ENCODE measurements around the gene CTNNA3. TPM values are rescaled to one million over a fixed set of nuclear protein-coding genes. Genes with fewer than 3 reads are reported as not detected.

The CTNNA3 gene
- total RNA-seq, 2 donors from 2014 or later = under 0.01 to 0.33 TPM

GRCh38 chr10:67666416-67667034, 29.5 kb downstream of the CTNNA3 start:
- peak; percentile 35 for ATAC-seq
- Histone ChIP-seq H3K27me3 (no peaks in the 10 kb centered on the region), H3K9me3 (no peaks in the 10 kb centered on the region), H3K4me3 (no peak overlapping the region), H3K4me1 (no peaks in the 10 kb centered on the region), H3K36me3 (replicated peaks in 1 of 2; ENCODE audit: insufficient read depth in 1 of 2, low read depth in 2 of 2) (no peaks in the 10 kb centered on the region), H3K27ac (no peak overlapping the region)
- intact Hi-C loops (cut with DNase I) = no loop called here
- DNase-seq = no peak
- TF ChIP-seq POLR2A (IDR thresholded peaks at IDR 0.05) = no peak
- TF ChIP-seq, protein P1, sequence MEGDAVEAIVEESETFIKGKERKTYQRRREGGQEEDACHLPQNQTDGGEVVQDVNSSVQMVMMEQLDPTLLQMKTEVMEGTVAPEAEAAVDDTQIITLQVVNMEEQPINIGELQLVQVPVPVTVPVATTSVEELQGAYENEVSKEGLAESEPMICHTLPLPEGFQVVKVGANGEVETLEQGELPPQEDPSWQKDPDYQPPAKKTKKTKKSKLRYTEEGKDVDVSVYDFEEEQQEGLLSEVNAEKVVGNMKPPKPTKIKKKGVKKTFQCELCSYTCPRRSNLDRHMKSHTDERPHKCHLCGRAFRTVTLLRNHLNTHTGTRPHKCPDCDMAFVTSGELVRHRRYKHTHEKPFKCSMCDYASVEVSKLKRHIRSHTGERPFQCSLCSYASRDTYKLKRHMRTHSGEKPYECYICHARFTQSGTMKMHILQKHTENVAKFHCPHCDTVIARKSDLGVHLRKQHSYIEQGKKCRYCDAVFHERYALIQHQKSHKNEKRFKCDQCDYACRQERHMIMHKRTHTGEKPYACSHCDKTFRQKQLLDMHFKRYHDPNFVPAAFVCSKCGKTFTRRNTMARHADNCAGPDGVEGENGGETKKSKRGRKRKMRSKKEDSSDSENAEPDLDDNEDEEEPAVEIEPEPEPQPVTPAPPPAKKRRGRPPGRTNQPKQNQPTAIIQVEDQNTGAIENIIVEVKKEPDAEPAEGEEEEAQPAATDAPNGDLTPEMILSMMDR (IDR thresholded peaks at IDR 0.05) = peak in 6 of 7 experiments; percentile 22 to 58 (median 51)
- WGBS, 2 donors = 55 to 64% methylated on average over 1 of the region's 1 CpG

- Histone ChIP-seq H3K27ac (no peak overlapping the region), H3K36me3 (replicated peaks in 1 of 2; ENCODE audit: insufficient read depth in 1 of 2, low read depth in 2 of 2) (no peaks in the 10 kb centered on the region), H3K4me3 (no peak overlapping the region), H3K9me3 (no peaks in the 10 kb centered on the region), H3K27me3 (no peaks in the 10 kb centered on the region), H3K4me1 (no peaks in the 10 kb centered on the region)
- no peak for ATAC-seq
- no peak for DNase-seq
- TF ChIP-seq, protein P1 (IDR thresholded peaks at IDR 0.05) = no peak
- no peak for TF ChIP-seq POLR2A (IDR thresholded peaks at IDR 0.05)
- intact Hi-C loops (cut with DNase I) = no loop called here
These were observed 30.5 kb downstream of the CTNNA3 start for GRCh38 chr10:67665491-67665890.

DNA sequence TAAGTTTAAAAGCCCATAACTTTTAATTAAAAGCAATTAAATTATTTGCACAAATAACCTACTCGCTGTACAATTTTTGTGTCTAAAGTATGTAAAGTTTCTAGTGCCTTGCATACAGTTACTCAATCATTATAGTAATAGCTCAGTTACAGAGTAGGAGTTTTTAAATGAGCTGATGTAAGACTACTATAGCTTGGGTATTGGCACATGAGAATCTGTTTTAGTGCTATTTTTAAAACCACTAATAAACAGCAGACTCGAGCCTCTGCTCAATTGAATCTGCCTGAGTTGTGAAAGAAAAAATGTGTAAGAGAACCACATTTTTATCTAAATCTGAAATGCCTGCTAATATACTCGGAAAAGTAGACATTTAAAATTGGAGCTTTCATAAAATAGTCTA, 31.1 kb downstream of the CTNNA3 start:
- intact Hi-C loops (cut with DNase I) = no loop called here
- no peak overlapping the region for H3K4me3 ChIP-seq
- 50 to 62% methylated on average over 3 of the region's 3 CpGs for WGBS, 2 donors
- no peak for ATAC-seq
- no peaks in the 10 kb centered on the region for H3K9me3 ChIP-seq
- H3K27ac ChIP-seq = no peak overlapping the region
- H3K27me3 ChIP-seq = no peaks in the 10 kb centered on the region
- TF ChIP-seq, protein P1 (IDR thresholded peaks at IDR 0.05) = no peak
- no peak for TF ChIP-seq POLR2A (IDR thresholded peaks at IDR 0.05)
- no peaks in the 10 kb centered on the region for H3K4me1 ChIP-seq
- no peak for DNase-seq
- H3K36me3 ChIP-seq (replicated peaks in 1 of 2; ENCODE audit: insufficient read depth in 1 of 2, low read depth in 2 of 2) = no peaks in the 10 kb centered on the region

- no peaks in the 10 kb centered on the region for H3K9me3 ChIP-seq
- H3K27me3 ChIP-seq = no peaks in the 10 kb centered on the region
- no peaks in the 10 kb centered on the region for H3K4me1 ChIP-seq
- 65 to 67% methylated on average over 13 of the region's 13 CpGs for WGBS, 2 donors
- H3K4me3 ChIP-seq = no peak overlapping the region
- H3K36me3 ChIP-seq (replicated peaks in 1 of 2; ENCODE audit: insufficient read depth in 1 of 2, low read depth in 2 of 2) = no peaks in the 10 kb centered on the region
- intact Hi-C loops (cut with DNase I) = no loop called here
- DNase-seq = no peak
- ATAC-seq = no peak
- TF ChIP-seq, protein P1 (IDR thresholded peaks at IDR 0.05) = no peak
- no peak for TF ChIP-seq POLR2A (IDR thresholded peaks at IDR 0.05)
- no peak overlapping the region for H3K27ac ChIP-seq
These were observed 32.4 kb downstream of the CTNNA3 start for GRCh38 chr10:67663449-67664087.

- no peaks in the 10 kb centered on the region for H3K4me1 ChIP-seq
- H3K27me3 ChIP-seq = no peaks in the 10 kb centered on the region
- no peak overlapping the region for H3K27ac ChIP-seq
- H3K36me3 ChIP-seq (replicated peaks in 1 of 2; ENCODE audit: insufficient read depth in 1 of 2, low read depth in 2 of 2) = no peaks in the 10 kb centered on the region
- H3K9me3 ChIP-seq = no peaks in the 10 kb centered on the region
- H3K4me3 ChIP-seq = no peak overlapping the region
- intact Hi-C loops (cut with DNase I) = no loop called here
- DNase-seq = no peak
- 76 to 83% methylated on average over 3 of the region's 3 CpGs for WGBS, 2 donors
- no peak for TF ChIP-seq POLR2A (IDR thresholded peaks at IDR 0.05)
- TF ChIP-seq, protein P1 (IDR thresholded peaks at IDR 0.05) = no peak
- ATAC-seq = no peak
These were observed 33.6 kb downstream of the CTNNA3 start for GRCh38 chr10:67662415-67662814.
